ENCODE results near the gene SURF2. TPM values are rescaled to one million over a fixed set of nuclear protein-coding genes. Genes with fewer than 3 reads are reported as not detected.
A peak's percentile ranks its signal among the peaks of the same experiment; 100 is the strongest.

SURF2 gene
- total and polyA plus RNA-seq, 9 of the 15 experiments (the other 6 are each of a cell fraction or from before 2014, with no cell fraction given): 5.5 to 82.5 (median 21.3) TPM

DNA sequence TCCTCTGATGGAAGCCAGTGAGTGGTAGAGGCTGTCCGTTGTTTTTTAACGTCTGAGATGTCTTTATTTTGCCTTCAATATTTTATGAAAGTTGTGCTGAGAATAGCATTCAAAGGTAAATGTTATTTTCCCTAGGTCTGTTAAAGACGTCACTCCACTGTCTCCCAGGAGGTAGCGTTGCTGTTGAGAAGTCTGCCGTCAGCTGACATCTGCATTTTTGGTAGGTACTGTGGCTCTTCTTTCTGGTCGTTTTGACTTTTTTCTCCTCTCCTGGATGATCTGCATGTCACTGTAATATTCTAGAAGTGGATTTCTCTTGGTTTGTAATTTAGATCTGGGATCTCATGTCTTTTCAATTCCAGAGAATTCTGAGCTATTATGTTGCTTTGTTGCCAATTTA lies 46.7 kb upstream of the SURF2 start (continued):
- TF ChIP-seq, protein P1, sequence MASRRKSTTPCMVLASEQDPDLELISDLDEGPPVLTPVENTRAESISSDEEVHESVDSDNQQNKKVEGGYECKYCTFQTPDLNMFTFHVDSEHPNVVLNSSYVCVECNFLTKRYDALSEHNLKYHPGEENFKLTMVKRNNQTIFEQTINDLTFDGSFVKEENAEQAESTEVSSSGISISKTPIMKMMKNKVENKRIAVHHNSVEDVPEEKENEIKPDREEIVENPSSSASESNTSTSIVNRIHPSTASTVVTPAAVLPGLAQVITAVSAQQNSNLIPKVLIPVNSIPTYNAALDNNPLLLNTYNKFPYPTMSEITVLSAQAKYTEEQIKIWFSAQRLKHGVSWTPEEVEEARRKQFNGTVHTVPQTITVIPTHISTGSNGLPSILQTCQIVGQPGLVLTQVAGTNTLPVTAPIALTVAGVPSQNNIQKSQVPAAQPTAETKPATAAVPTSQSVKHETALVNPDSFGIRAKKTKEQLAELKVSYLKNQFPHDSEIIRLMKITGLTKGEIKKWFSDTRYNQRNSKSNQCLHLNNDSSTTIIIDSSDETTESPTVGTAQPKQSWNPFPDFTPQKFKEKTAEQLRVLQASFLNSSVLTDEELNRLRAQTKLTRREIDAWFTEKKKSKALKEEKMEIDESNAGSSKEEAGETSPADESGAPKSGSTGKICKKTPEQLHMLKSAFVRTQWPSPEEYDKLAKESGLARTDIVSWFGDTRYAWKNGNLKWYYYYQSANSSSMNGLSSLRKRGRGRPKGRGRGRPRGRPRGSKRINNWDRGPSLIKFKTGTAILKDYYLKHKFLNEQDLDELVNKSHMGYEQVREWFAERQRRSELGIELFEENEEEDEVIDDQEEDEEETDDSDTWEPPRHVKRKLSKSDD (conservative IDR thresholded peaks at IDR 0.05; ENCODE audit: low read length): no peak
- TF ChIP-seq ZBTB12 (CRISPR knock-in tag; IDR thresholded peaks at IDR 0.05) (no peak), CBX3 (IDR thresholded peaks at IDR 0.05; ENCODE audit: borderline replicate concordance in 1 of 2, low read length in 2 of 2) (peak in 1 of 2 experiments; percentile 96; a peak in 2 of 3 replicates), NCOR1 (IDR thresholded peaks at IDR 0.05) (no peak), DDX20 (tag; IDR thresholded peaks at IDR 0.05; ENCODE audit: low read depth) (no peak), NONO (IDR thresholded peaks at IDR 0.05; ENCODE audit: low read depth in 2 of 2, low read length in 1 of 2) (no peak), MAX (CRISPR knock-in tag; IDR thresholded peaks at IDR 0.05) (no peak), CXXC5 (CRISPR knock-in tag; IDR thresholded peaks at IDR 0.05) (0 out of 2 replicates have a peak, but pooled peaks have one; percentile 16), ELF2 (CRISPR knock-in tag; IDR thresholded peaks at IDR 0.05) (no peak), SLC30A9 (CRISPR knock-in tag; IDR thresholded peaks at IDR 0.05) (no peak), RB1 (IDR thresholded peaks at IDR 0.05; ENCODE audit: low read depth) (no peak), HOXB6 (CRISPR knock-in tag; IDR thresholded peaks at IDR 0.05; ENCODE audit: borderline replicate concordance) (no peak), KAT8 (IDR thresholded peaks at IDR 0.05; ENCODE audit: low read depth) (no peak), NCOA6 (IDR thresholded peaks at IDR 0.05) (no peak), ID3 (CRISPR knock-in tag; IDR thresholded peaks at IDR 0.05) (no peak), ID3 (tag; IDR thresholded peaks at IDR 0.05) (no peak)
